Measurements from ENCODE around the gene BAG3. TPM values are rescaled to one million over a fixed set of nuclear protein-coding genes. Genes with fewer than 3 reads are reported as not detected.

BAG3 gene
- total and polyA plus RNA-seq, 9 of the 15 experiments (the other 6 are each of a cell fraction or from before 2014, with no cell fraction given): 2.6 to 27.4 (median 7.2) TPM

- TF ChIP-seq ZNF318 (IDR thresholded peaks at IDR 0.05; ENCODE audit: borderline replicate concordance in 1 of 2, low read depth in 1 of 2) (no peak), CHAMP1 (IDR thresholded peaks at IDR 0.05) (no peak), TCFL5 (CRISPR knock-in tag; conservative IDR thresholded peaks at IDR 0.05) (no peak), MAFK (IDR thresholded peaks at IDR 0.05; ENCODE audit: low read length) (no peak)
These were observed 63.3 kb downstream of the BAG3 start (continued) for GRCh38 chr10:119714484-119714816.
